Neural cell (in vitro differentiated cells): Measurements from ENCODE around the gene RBM42. TPM values are rescaled to one million over a fixed set of nuclear protein-coding genes. Genes with fewer than 3 reads are reported as not detected.
"Not testable (repeated sequence)": the region's sequence is repeated elsewhere in the genome, so short reads cannot be mapped to it uniquely, and the experiment has no call there.

ENCODE experiments used
- H2AFZ ChIP-seq: fragments of 200-600, 300-800 bp; sonication (generic), shearing (Covaris generic); 2 replicates; pipeline ENCODE4 v1.6.0; 2014; ENCODE audit warnings: low read depth, mild to moderate bottlenecking, antibody characterized with exemption, low read length, moderate library complexity
- H3F3A ChIP-seq: fragments of 200-600 bp; shearing (Covaris generic); 2 replicates; pipeline ENCODE4 v1.6.1; 2016; ENCODE audit warnings: mild to moderate bottlenecking, moderate library complexity, mixed read lengths, antibody characterized with exemption, low read length; ENCODE audit not compliant: insufficient read depth, poor library complexity, severe bottlenecking
- H3K27ac ChIP-seq: fragments of 200-600, 300-800 bp; sonication (generic), shearing (Covaris generic); 2 replicates; pipeline ENCODE4 v1.5.1; 2014; ENCODE audit warnings: mild to moderate bottlenecking, low read length, moderate library complexity
- H3K27me3 ChIP-seq: fragments of 300-800, 200-600 bp; sonication (generic), shearing (Covaris generic); 2 replicates; pipeline ENCODE4 v1.6.0; 2014; ENCODE audit warnings: mild to moderate bottlenecking, low read depth, low read length, moderate library complexity; ENCODE audit not compliant: insufficient read depth
- H3K36me3 ChIP-seq: fragments of 300-800, 200-600 bp; sonication (generic), shearing (Covaris generic); 2 replicates; pipeline ENCODE4 v1.5.1; 2014; ENCODE audit warnings: mild to moderate bottlenecking, antibody characterized with exemption, low read length, moderate library complexity; ENCODE audit not compliant: insufficient read depth
- H3K4me2 ChIP-seq: fragments of 300-800, 200-600 bp; sonication (generic), shearing (Covaris generic); 2 replicates; pipeline ENCODE4 v1.6.0; 2014; ENCODE audit warnings: mild to moderate bottlenecking, low read length
- H3K4me3 ChIP-seq: fragments of 300-800, 200-600 bp; sonication (generic), shearing (Covaris generic); 2 replicates; pipeline ENCODE4 v1.5.1; 2014; ENCODE audit warnings: mild to moderate bottlenecking, low read length, moderate library complexity
- H3K79me2 ChIP-seq: fragments of 200-600 bp; shearing (Covaris generic); replicated peaks from 2 replicates; pipeline ENCODE4 v1.6.0; 2014; ENCODE audit warnings: mild to moderate bottlenecking, low read length, moderate library complexity; ENCODE audit not compliant: insufficient read depth
- H3K9ac ChIP-seq: fragments of 300-800, 200-600 bp; sonication (generic), shearing (Covaris generic); 2 replicates; pipeline ENCODE4 v1.6.1; 2016; ENCODE audit warnings: mild to moderate bottlenecking, low read length, mixed read lengths
- H3K9me2 ChIP-seq: fragments of 200-600 bp; shearing (Covaris generic); 2 replicates; pipeline ENCODE4 v1.6.1; 2016; ENCODE audit warnings: mild to moderate bottlenecking, low read length, mixed read lengths; ENCODE audit not compliant: insufficient read depth
- H3K9me3 ChIP-seq: fragments of 200-600, 300-800 bp; sonication (generic), shearing (Covaris generic); 2 replicates; pipeline ENCODE4 v1.6.1; 2016; ENCODE audit warnings: mild to moderate bottlenecking, mixed run types, low read length, moderate library complexity, mixed read lengths
- H4K20me1 ChIP-seq: fragments of 200-600 bp; shearing (Covaris generic); 2 replicates; pipeline ENCODE4 v1.6.1; 2016; ENCODE audit warnings: mild to moderate bottlenecking, mixed run types; ENCODE audit not compliant: insufficient read depth
- EP300 ChIP-seq: fragments of 450-650 bp; conservative IDR thresholded peaks from 2 replicates; pipeline ENCODE4 v1.6.1; 2014; ENCODE audit warnings: antibody characterized with exemption, mild to moderate bottlenecking, moderate library complexity; ENCODE audit not compliant: poor library complexity, severe bottlenecking
- EZH2 ChIP-seq: fragments of 200-600, 300-800 bp; shearing (Covaris generic), sonication (generic); IDR thresholded peaks from 2 replicates; pipeline ENCODE4 v1.6.1; 2014; ENCODE audit warnings: antibody characterized with exemption, low read length, borderline replicate concordance, mild to moderate bottlenecking; ENCODE audit not compliant: insufficient read depth, poor library complexity, severe bottlenecking
- MXI1 ChIP-seq: fragments of 450-650 bp; conservative IDR thresholded peaks from 2 replicates; pipeline ENCODE4 v1.6.1; 2014; ENCODE audit warnings: antibody characterized with exemption, mild to moderate bottlenecking; ENCODE audit not compliant: poor library complexity, severe bottlenecking
- POLR2AphosphoS5 ChIP-seq: IDR thresholded peaks from 2 replicates; pipeline ENCODE4 v1.6.1; 2012
- RAD21 ChIP-seq: fragments of 450-650 bp; conservative IDR thresholded peaks from 2 replicates; pipeline ENCODE4 v1.6.1; 2014; ENCODE audit warnings: antibody characterized with exemption, mild to moderate bottlenecking, moderate library complexity
- SMC3 ChIP-seq: fragments of 450-650 bp; conservative IDR thresholded peaks from 2 replicates; pipeline ENCODE4 v1.6.1; 2014; ENCODE audit warnings: antibody characterized with exemption, mild to moderate bottlenecking, moderate library complexity; ENCODE audit not compliant: poor library complexity
- TAF1 ChIP-seq: IDR thresholded peaks from 2 replicates; pipeline ENCODE4 v1.6.1; 2012; ENCODE audit warnings: low read depth
- polyA plus RNA-seq: library from polyadenylated mRNA; depleted of rRNA; stranded (reverse); fragments of >200 nt; gene quantifications from 2 replicates; pipeline ENCODE4 v1.2.3, GENCODE V29; 2014
- TF ChIP-seq, protein P1 (sequence below): fragments of 450-650 bp; IDR thresholded peaks from 2 replicates; pipeline ENCODE4 v1.5.1; 2014; ENCODE audit warnings: antibody characterized with exemption, mild to moderate bottlenecking, moderate library complexity; ENCODE audit not compliant: poor library complexity, severe bottlenecking
- TF ChIP-seq, protein P2 (sequence below): IDR thresholded peaks from 2 replicates; pipeline ENCODE4 v1.6.1; 2012; ENCODE audit warnings: borderline replicate concordance

The RBM42 gene
- polyA plus RNA-seq, 1 donor from 2014 or later = 58.5 TPM

DNA sequence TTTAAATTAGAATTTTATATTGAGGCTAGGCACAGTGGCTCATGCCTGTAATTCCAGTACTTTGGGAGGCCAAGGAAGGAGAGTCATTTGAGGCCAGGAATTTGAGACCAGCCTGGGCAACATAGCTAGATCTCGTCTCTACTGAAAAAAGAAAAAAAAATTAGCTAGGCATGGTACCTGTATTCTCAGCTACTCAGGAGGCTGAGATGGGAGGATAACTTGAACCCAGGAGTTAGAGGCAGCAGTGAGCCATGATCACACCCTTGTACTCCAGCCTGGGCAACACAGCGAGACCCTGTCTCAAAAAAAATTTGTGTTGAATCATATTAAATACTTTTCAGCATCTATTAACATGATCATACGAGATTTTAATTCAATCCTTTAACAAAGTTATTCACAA is 38.0 kb upstream of the RBM42 start:
- no peaks in the 10 kb centered on the region for H3K79me2 ChIP-seq
- H3K27ac ChIP-seq = no peak overlapping the region
- no peaks in the 10 kb centered on the region for H3K9me3 ChIP-seq

DNA sequence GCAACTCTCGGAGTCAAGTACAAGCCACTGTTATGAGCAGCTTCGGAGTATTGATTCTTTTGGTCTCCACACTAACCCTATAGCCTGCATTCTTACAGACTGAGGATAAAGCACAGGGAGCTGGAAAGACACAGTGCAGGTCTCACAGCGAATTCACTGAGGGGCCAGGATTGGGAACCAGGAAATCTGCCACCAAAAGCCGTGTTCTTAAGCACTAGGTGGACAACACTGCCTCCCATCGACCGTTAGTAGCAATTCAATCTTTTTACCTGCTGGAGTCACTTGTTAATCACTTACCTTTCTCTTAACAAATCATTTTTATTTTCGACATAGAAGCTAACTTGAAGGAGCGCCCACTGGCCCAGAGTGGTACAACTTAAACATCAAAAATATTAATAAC is 36.6 kb upstream of the RBM42 start:
- Histone ChIP-seq H3K27ac (no peak overlapping the region), H3K27me3 (no peaks in the 10 kb centered on the region), H3K9ac (no peak overlapping the region), H3K79me2 (no peaks in the 10 kb centered on the region), H3K4me2 (no peak overlapping the region), H3K9me2 (no peaks in the 10 kb centered on the region), H4K20me1 (no peaks in the 10 kb centered on the region), H3K9me3 (no peaks in the 10 kb centered on the region), H3K36me3 (no peaks in the 10 kb centered on the region), H2AFZ (no peak overlapping the region), H3F3A (no peaks in the 10 kb centered on the region), H3K4me3 (no peak overlapping the region)
- TF ChIP-seq EP300 (no peak), SMC3 (no peak), TAF1 (no peak), EZH2 (no peak), RAD21 (no peak), POLR2AphosphoS5 (no peak), MXI1 (no peak)
- TF ChIP-seq, protein P1, sequence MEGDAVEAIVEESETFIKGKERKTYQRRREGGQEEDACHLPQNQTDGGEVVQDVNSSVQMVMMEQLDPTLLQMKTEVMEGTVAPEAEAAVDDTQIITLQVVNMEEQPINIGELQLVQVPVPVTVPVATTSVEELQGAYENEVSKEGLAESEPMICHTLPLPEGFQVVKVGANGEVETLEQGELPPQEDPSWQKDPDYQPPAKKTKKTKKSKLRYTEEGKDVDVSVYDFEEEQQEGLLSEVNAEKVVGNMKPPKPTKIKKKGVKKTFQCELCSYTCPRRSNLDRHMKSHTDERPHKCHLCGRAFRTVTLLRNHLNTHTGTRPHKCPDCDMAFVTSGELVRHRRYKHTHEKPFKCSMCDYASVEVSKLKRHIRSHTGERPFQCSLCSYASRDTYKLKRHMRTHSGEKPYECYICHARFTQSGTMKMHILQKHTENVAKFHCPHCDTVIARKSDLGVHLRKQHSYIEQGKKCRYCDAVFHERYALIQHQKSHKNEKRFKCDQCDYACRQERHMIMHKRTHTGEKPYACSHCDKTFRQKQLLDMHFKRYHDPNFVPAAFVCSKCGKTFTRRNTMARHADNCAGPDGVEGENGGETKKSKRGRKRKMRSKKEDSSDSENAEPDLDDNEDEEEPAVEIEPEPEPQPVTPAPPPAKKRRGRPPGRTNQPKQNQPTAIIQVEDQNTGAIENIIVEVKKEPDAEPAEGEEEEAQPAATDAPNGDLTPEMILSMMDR = no peak
- TF ChIP-seq, protein P2, sequence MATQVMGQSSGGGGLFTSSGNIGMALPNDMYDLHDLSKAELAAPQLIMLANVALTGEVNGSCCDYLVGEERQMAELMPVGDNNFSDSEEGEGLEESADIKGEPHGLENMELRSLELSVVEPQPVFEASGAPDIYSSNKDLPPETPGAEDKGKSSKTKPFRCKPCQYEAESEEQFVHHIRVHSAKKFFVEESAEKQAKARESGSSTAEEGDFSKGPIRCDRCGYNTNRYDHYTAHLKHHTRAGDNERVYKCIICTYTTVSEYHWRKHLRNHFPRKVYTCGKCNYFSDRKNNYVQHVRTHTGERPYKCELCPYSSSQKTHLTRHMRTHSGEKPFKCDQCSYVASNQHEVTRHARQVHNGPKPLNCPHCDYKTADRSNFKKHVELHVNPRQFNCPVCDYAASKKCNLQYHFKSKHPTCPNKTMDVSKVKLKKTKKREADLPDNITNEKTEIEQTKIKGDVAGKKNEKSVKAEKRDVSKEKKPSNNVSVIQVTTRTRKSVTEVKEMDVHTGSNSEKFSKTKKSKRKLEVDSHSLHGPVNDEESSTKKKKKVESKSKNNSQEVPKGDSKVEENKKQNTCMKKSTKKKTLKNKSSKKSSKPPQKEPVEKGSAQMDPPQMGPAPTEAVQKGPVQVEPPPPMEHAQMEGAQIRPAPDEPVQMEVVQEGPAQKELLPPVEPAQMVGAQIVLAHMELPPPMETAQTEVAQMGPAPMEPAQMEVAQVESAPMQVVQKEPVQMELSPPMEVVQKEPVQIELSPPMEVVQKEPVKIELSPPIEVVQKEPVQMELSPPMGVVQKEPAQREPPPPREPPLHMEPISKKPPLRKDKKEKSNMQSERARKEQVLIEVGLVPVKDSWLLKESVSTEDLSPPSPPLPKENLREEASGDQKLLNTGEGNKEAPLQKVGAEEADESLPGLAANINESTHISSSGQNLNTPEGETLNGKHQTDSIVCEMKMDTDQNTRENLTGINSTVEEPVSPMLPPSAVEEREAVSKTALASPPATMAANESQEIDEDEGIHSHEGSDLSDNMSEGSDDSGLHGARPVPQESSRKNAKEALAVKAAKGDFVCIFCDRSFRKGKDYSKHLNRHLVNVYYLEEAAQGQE = no peak

More for the DNA sequence above, 38.0 kb upstream of the RBM42 start:
- Histone ChIP-seq H3K9me2 (no peaks in the 10 kb centered on the region), H3K36me3 (no peaks in the 10 kb centered on the region), H3K4me2 (no peak overlapping the region), H2AFZ (no peak overlapping the region), H3K4me3 (no peak overlapping the region), H3F3A (no peaks in the 10 kb centered on the region), H3K9ac (no peak overlapping the region), H4K20me1 (no peaks in the 10 kb centered on the region), H3K27me3 (no peaks in the 10 kb centered on the region)
- TF ChIP-seq, protein P2 = no peak
- TF ChIP-seq EP300 (no peak), TAF1 (no peak), POLR2AphosphoS5 (no peak), MXI1 (no peak), SMC3 (no peak), RAD21 (no peak), EZH2 (no peak)
- TF ChIP-seq, protein P1 = no peak

DNA sequence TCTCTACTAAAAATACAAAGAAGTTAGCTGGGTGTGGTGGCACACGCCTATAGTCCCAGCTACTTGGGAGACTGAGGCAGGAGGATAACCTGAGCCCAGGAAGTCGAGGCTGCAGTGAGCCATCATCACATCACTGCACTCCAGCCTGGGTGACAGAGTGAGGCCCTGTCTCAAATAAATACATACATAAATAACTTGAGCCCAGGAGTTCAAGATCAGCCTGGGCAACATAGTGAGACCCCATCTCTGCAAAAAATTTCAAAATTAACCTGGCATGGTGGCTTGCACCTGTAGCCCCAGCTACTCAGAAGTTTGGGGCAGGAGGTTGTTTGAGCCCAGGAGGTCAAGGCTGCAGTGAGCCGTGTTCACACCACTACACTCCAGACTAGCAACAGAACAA is 33.8 kb upstream of the RBM42 start:
- H3K27me3 ChIP-seq, H3F3A ChIP-seq, H2AFZ ChIP-seq, H3K4me2 ChIP-seq, H3K9ac ChIP-seq, H3K79me2 ChIP-seq, H3K4me3 ChIP-seq, H3K27ac ChIP-seq, H3K9me2 ChIP-seq, H3K9me3 ChIP-seq, H4K20me1 ChIP-seq, H3K36me3 ChIP-seq: not testable (repeated sequence)
